GM12878 (cell line): Measurements from ENCODE around the gene DNMT1. TPM values are rescaled to one million over a fixed set of nuclear protein-coding genes. Genes with fewer than 3 reads are reported as not detected.

ENCODE experiments used
- ATAC-seq: fragments of 200-7000 bp; cut with Tn5 transposase; 3 replicates; pipeline ENCODE4 v1.9.1; 2020; ENCODE audit warnings: mild to moderate bottlenecking, moderate library complexity
- BruUV-seq: library from RNA; stranded (reverse); fragments of 400-500 nt; replicated peaks from 2 replicates; lab custom pipeline; 2021; lab: Mats Ljungman, UMichigan
- CTCF ChIA-PET: fragments of 300-600 bp; sonication (Branson Sonifier 250); formaldehyde crosslinking; extraction: SDS; loops from one replicate; lab custom pipeline; 2021; ENCODE audit warnings: inconsistent platforms; lab: Yijun Ruan, JAX
- POLR2A ChIA-PET: fragments of 350-600 bp; formaldehyde crosslinking; extraction: SDS; loops from one replicate; lab custom pipeline; 2021; ENCODE audit warnings: inconsistent platforms; lab: Charles Lee
- RAD21 ChIA-PET: fragments of 300-600 bp; sonication (Branson Sonifier 250); formaldehyde crosslinking; loops from one replicate; lab custom pipeline; 2023; ENCODE audit warnings: antibody characterized with exemption; ENCODE audit not compliant: unreplicated experiment; lab: Charles Lee
- SMC1A ChIA-PET: fragments of 300-600 bp; sonication (Branson Sonifier 250); formaldehyde crosslinking; loops from one replicate; lab custom pipeline; 2023; ENCODE audit not compliant: unreplicated experiment, uncharacterized antibody; lab: Charles Lee
- DNase-seq: peaks from one replicate; pipeline ENCODE4 v3.0.0-alpha.2; 2011; ENCODE audit warnings: low read depth, low spot score
- FAIRE-seq: peaks from 3 replicates; lab custom pipeline; 2011; peaks lifted over from hg19 to GRCh38; lab: Jason Lieb, UNC
- H2AFZ ChIP-seq: 2 replicates; pipeline ENCODE4 v1.6.0; 2011; ENCODE audit warnings: low read depth, low read length, control low read depth; ENCODE audit not compliant: control insufficient read depth
- H3K27ac ChIP-seq: 2 replicates; pipeline ENCODE4 v1.5.1; 2011; ENCODE audit warnings: control low read depth; ENCODE audit not compliant: control insufficient read depth, insufficient read depth
- H3K27me3 ChIP-seq, 2 experiments: replicated peaks in 1 of 2; 2 replicates each; pipeline versions ENCODE4 v1.6.0 to v1.6.1; 2011; ENCODE audit warnings: low read length in 1 of 2; ENCODE audit not compliant: control insufficient read depth in 2 of 2, insufficient read depth in 2 of 2
- H3K36me3 ChIP-seq, 2 experiments: 2 replicates each; pipeline ENCODE4 v1.5.1; 2011; ENCODE audit warnings: low read length in 1 of 2; ENCODE audit not compliant: control insufficient read depth in 2 of 2, insufficient read depth in 2 of 2
- H3K4me1 ChIP-seq: 2 replicates; pipeline ENCODE4 v1.6.1; 2011; ENCODE audit warnings: mild to moderate bottlenecking, low read length, moderate library complexity, mixed read lengths; ENCODE audit not compliant: control insufficient read depth, insufficient read depth
- H3K4me2 ChIP-seq: 2 replicates; pipeline ENCODE4 v1.6.0; 2011; ENCODE audit warnings: control low read depth; ENCODE audit not compliant: control insufficient read depth, insufficient read depth
- H3K4me3 ChIP-seq: fragments of 200-600 bp; sonication (generic); 2 replicates; pipeline ENCODE4 v1.5.1; 2016
- H3K79me2 ChIP-seq: 2 replicates; pipeline ENCODE4 v1.6.0; 2011; ENCODE audit warnings: low read length; ENCODE audit not compliant: control insufficient read depth, insufficient read depth
- H3K9ac ChIP-seq: 2 replicates; pipeline ENCODE4 v1.8.0; 2011; ENCODE audit warnings: low read length, control low read depth, mixed read lengths; ENCODE audit not compliant: control insufficient read depth, insufficient read depth
- H3K9me3 ChIP-seq: replicated peaks from 3 replicates; pipeline ENCODE4 v1.5.1; 2011; ENCODE audit warnings: mild to moderate bottlenecking, low read length; ENCODE audit not compliant: control insufficient read depth, insufficient read depth
- H4K20me1 ChIP-seq: 2 replicates; pipeline ENCODE4 v1.6.0; 2011; ENCODE audit not compliant: control insufficient read depth, insufficient read depth
- BHLHE40 ChIP-seq, 2 experiments: fragments of 450-650 bp in 1 of 2; IDR thresholded peaks; 2 replicates each; pipeline ENCODE4 v1.6.1; 2011 to 2017; ENCODE audit warnings: low read depth in 2 of 2, borderline replicate concordance in 1 of 2, improper control_type of control experiment in 1 of 2, low read length in 1 of 2, mild to moderate bottlenecking in 1 of 2
- BMI1 ChIP-seq: fragments of 450-650 bp; IDR thresholded peaks from 2 replicates; pipeline ENCODE4 v1.6.1; 2016; ENCODE audit warnings: mild to moderate bottlenecking, moderate library complexity, borderline replicate concordance
- EED ChIP-seq: sonication (generic); IDR thresholded peaks from 2 replicates; pipeline ENCODE4 v1.6.1; 2016; ENCODE audit warnings: antibody characterized with exemption, low read depth
- ESRRA ChIP-seq: IDR thresholded peaks from 2 replicates; pipeline ENCODE4 v1.6.1; 2012; ENCODE audit warnings: mild to moderate bottlenecking, low read length, improper control_type of control experiment
- FOS ChIP-seq: IDR thresholded peaks from 3 replicates; pipeline ENCODE4 v1.6.1; 2011; ENCODE audit warnings: borderline replicate concordance; ENCODE audit not compliant: insufficient read length; ENCODE audit errors: extremely low read depth
- PAX8 ChIP-seq: fragments of 450-650 bp; IDR thresholded peaks from 2 replicates; pipeline ENCODE4 v1.6.1; 2017; ENCODE audit warnings: mild to moderate bottlenecking, moderate library complexity
- SUPT20H ChIP-seq: IDR thresholded peaks from 2 replicates; pipeline ENCODE4 v1.6.1; 2011; ENCODE audit warnings: low read depth, mild to moderate bottlenecking, low read length, moderate library complexity, borderline replicate concordance; ENCODE audit not compliant: control insufficient read depth
- TAF1 ChIP-seq: IDR thresholded peaks from 2 replicates; pipeline ENCODE4 v1.6.1; 2011; ENCODE audit warnings: mild to moderate bottlenecking, low read depth, low read length, borderline replicate concordance
- TCF12 ChIP-seq: IDR thresholded peaks from 2 replicates; pipeline ENCODE4 v1.6.1; 2011; ENCODE audit warnings: low read depth, mild to moderate bottlenecking, low read length
- ZNF207 ChIP-seq: fragments of 450-650 bp; IDR thresholded peaks from 2 replicates; pipeline ENCODE4 v1.6.1; 2014; ENCODE audit warnings: antibody characterized with exemption, mild to moderate bottlenecking, borderline replicate concordance
- WGBS: methylation state at CpG from one replicate; pipeline ENCODE4 v1.1.6; 2016; ENCODE audit warnings: low lambda C conversion rate; ENCODE audit not compliant: insufficient replicate concordance, insufficient coverage; ENCODE audit errors: missing lambda C conversion rate; 5-methylcytosine and 5-hydroxymethylcytosine counted together
- in situ Hi-C: fragments of 300-500 bp; cut with MboI; formaldehyde crosslinking; loops from 9 replicates; pipeline ENCODE4 v1.14.3; 2018; ENCODE audit warnings: mixed read lengths
- intact Hi-C: fragments of 100-400 bp; cut with micrococcal nuclease; formaldehyde crosslinking; loops from one replicate; pipeline ENCODE4 v1.14.2; 2022; ENCODE audit not compliant: unreplicated experiment
- polyA plus RNA-seq, 11 experiments: library from polyadenylated mRNA; depleted of rRNA in 4 of 11; unstranded in 6 of 11; stranded (reverse) in 5 of 11; fragments of >200 nt; fragmentation: Nextera tagmentation in 4 of 11; fragmentation: Illumina TruSeq in 1 of 11; extraction: Ambion mirVana in 4 of 11; extraction: Trizol in 1 of 11; gene quantifications; 1 replicate in 1 of 11; 2 replicates in 10 of 11; pipeline versions ENCODE4 v1.2.1 to v1.2.3, GENCODE V29; 2011 to 2016; ENCODE audit warnings: inconsistent platforms in 2 of 11, missing spikeins in 2 of 11, low read depth in 1 of 11
- total RNA-seq, 4 experiments: library from RNA; depleted of rRNA in 3 of 4; stranded (reverse); fragments of >200 nt in 3 of 4; fragmentation: Illumina TruSeq in 1 of 4; extraction: Trizol in 1 of 4; gene quantifications; 2 replicates each; pipeline versions ENCODE4 v1.2.1 to v1.2.3, GENCODE V29; 2013 to 2021
- TF ChIP-seq, protein P1 (sequence below): fragments of 450-650 bp; conservative IDR thresholded peaks from 2 replicates; pipeline ENCODE4 v1.6.1; 2017; ENCODE audit warnings: mild to moderate bottlenecking, moderate library complexity

Gene DNMT1
- total and polyA plus RNA-seq, 10 of the 15 experiments (the other 5 are each of a cell fraction or from before 2014, with no cell fraction given), result 70.0 to 290 (median 133) TPM

DNA sequence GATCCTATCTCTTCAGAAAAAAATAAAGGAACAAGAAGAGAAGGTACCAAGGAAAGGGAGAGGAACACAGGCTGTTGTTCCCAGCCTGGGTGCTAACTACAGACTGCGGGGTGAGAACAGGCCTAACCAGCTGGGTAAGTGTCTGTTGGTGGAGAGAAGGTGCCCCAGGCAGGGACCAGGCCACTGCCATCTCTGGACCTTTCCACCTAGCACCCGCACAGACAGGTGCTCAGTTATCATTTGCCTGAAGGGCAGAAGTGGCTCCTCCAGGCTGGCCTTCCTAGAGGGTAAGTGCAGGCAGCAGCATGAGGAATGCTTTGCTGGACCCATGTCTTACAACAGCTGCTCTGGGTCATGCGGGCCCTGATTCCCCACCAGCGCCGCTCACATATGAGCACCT is 10.1 kb downstream of the DNMT1 start:
- Histone ChIP-seq H3K4me3 (no peak overlapping the region), H3K9ac (no peak overlapping the region), H4K20me1 (peaks cover 4% of the 10 kb centered on the region; the same call in 1 of the 2 replicates), H3K4me1 (no peaks in the 10 kb centered on the region; the same call in 1 of the 2 replicates), H3K27me3 (no peaks in the 10 kb centered on the region), H3K36me3 (peaks cover 20 to 30% of the 10 kb centered on the region in 2 experiments; a peak in 3 of 4 replicates), H3K27ac (no peak overlapping the region), H3K9me3 (no peaks in the 10 kb centered on the region), H3K79me2 (peaks cover 53% of the 10 kb centered on the region), H2AFZ (no peak overlapping the region), H3K4me2 (no peak overlapping the region)
- ChIA-PET POLR2A (no interaction called here), SMC1A (no interaction called here), RAD21 (no interaction called here), CTCF (interaction anchor here (1.2 kb wide), 1 partner anchor 66 kb away, joined by 3 read pairs; no protein-coding TSS in a partner anchor)
- no peak for FAIRE-seq
- no TSS peak for BruUV-seq
- WGBS, result 97% methylated on average over 5 of the region's 5 CpGs
- no peak for ATAC-seq
- DNase-seq, result no peak
- in situ Hi-C loops, result no loop called here
- intact Hi-C loops, result no loop called here
- TF ChIP-seq BMI1 (no peak), PAX8 (no peak), SUPT20H (no peak), EED (no peak), ZNF207 (no peak), TCF12 (no peak), BHLHE40 (IDR thresholded peaks at IDR 0.05; ENCODE audit: borderline replicate concordance in 1 of 2, low read depth in 2 of 2, low read length in 1 of 2) (no peak), TAF1 (no peak), ESRRA (no peak), FOS (no peak)
- TF ChIP-seq, protein P1, sequence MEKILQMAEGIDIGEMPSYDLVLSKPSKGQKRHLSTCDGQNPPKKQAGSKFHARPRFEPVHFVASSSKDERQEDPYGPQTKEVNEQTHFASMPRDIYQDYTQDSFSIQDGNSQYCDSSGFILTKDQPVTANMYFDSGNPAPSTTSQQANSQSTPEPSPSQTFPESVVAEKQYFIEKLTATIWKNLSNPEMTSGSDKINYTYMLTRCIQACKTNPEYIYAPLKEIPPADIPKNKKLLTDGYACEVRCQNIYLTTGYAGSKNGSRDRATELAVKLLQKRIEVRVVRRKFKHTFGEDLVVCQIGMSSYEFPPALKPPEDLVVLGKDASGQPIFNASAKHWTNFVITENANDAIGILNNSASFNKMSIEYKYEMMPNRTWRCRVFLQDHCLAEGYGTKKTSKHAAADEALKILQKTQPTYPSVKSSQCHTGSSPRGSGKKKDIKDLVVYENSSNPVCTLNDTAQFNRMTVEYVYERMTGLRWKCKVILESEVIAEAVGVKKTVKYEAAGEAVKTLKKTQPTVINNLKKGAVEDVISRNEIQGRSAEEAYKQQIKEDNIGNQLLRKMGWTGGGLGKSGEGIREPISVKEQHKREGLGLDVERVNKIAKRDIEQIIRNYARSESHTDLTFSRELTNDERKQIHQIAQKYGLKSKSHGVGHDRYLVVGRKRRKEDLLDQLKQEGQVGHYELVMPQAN, result no peak
